Thyroid gland (tissue), 4 donors: ENCODE results near the gene PARD3.

Source experiments
- CTCF ChIP-seq, 6 experiments: fragments of 200-600 bp in 3 of 6; fragments of 450-650 bp in 3 of 6; sonication (generic) in 3 of 6; IDR thresholded peaks; one replicate each; pipeline ENCODE4 v1.5.1; 2016 to 2019; ENCODE audit warnings: antibody characterized with exemption in 6 of 6, mild to moderate bottlenecking in 2 of 6, inconsistent platforms in 1 of 6, moderate library complexity in 1 of 6
- POLR2A ChIP-seq, 2 donors: fragments of 450-650 bp; IDR thresholded peaks; one replicate each; pipeline ENCODE4 v1.6.1; 2017; ENCODE audit warnings: antibody characterized with exemption in 2 of 2, mild to moderate bottlenecking in 2 of 2, moderate library complexity in 1 of 2

- no peak for TF ChIP-seq CTCF (IDR thresholded peaks at IDR 0.05)
- TF ChIP-seq POLR2A (IDR thresholded peaks at IDR 0.05) = no peak
These were observed 337.8 kb downstream of the PARD3 start for GRCh38 chr10:34477249-34477648.
